ENCODE results near the gene TMEM42. TPM values are rescaled to one million over a fixed set of nuclear protein-coding genes. Genes with fewer than 3 reads are reported as not detected.

TMEM42 gene
- polyA plus RNA-seq, 1 of the 3 experiments (the other 2 are of a cell fraction): 32.8 TPM

DNA sequence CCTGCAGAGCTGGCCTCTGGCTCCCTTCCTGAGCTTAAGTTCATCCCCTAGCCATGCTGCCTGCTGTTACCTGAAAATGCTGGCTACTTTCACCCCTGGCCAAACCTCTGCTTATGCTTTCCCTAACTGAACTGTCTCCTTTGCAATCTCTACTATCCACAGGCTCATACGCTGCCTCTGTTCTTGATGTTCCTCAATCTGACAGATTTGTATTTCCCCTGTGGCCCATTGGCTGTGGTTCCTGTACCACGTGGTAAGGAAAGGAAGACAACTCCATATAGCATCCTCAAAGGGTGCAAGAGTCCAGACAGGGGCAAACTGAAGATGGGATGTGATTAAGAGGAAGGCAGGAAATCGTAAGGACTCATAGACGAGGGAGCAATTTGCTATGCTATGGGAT lies 45.9 kb downstream of the TMEM42 start:
- H3K79me2 ChIP-seq (ENCODE audit: insufficient read depth): no peaks in the 10 kb centered on the region
- H3K4me2 ChIP-seq: no peak overlapping the region
- CTCF ChIA-PET: interaction anchor here (0.9 to 1.1 kb wide), 2 partner anchors 23 to 375 kb away, joined by 3 to 4 read pairs; no protein-coding TSS in a partner anchor
- 59% methylated on average over 4 of the region's 4 CpGs for WGBS (ENCODE audit: low lambda C conversion rate)
- no peaks in the 10 kb centered on the region for H3F3A ChIP-seq (replicated peaks; ENCODE audit: insufficient read depth)
- H3K4me3 ChIP-seq (ENCODE audit: low read depth in 2 of 2, low read length in 1 of 2): no peak overlapping the region
- POLR2A ChIA-PET: no interaction called here
- no peaks in the 10 kb centered on the region for H3K36me3 ChIP-seq (replicated peaks in 1 of 2; ENCODE audit: control insufficient read depth in 1 of 2, insufficient read depth in 2 of 2, low read length in 1 of 2)
- H3K9me3 ChIP-seq: no peaks in the 10 kb centered on the region
- H3K4me1 ChIP-seq (ENCODE audit: control insufficient read depth in 1 of 2, insufficient read depth in 2 of 2, low read depth in 1 of 2, low read length in 1 of 2): peaks cover 0 to 7% of the 10 kb centered on the region in 2 experiments; a peak in 1 of 4 replicates
- no peak overlapping the region for H3K9ac ChIP-seq
- no peaks in the 10 kb centered on the region for H4K20me1 ChIP-seq (ENCODE audit: insufficient read depth)
- H3K27ac ChIP-seq (ENCODE audit: low read depth in 2 of 2, low read length in 1 of 2): no peak overlapping the region
- no peak for TF ChIP-seq NRF1 (IDR thresholded peaks at IDR 0.05; ENCODE audit: low read depth, low read length)
- TF ChIP-seq JUND (IDR thresholded peaks at IDR 0.05): no peak
- no peak for TF ChIP-seq TAF1 (IDR thresholded peaks at IDR 0.05; ENCODE audit: borderline replicate concordance, low read depth, low read length)
- H2AFZ ChIP-seq (ENCODE audit: low read depth): no peak overlapping the region
- DNase-seq: no peak
- no peaks in the 10 kb centered on the region for H3K27me3 ChIP-seq (ENCODE audit: insufficient read depth)
- no peaks in the 10 kb centered on the region for H3K9me2 ChIP-seq

DNA sequence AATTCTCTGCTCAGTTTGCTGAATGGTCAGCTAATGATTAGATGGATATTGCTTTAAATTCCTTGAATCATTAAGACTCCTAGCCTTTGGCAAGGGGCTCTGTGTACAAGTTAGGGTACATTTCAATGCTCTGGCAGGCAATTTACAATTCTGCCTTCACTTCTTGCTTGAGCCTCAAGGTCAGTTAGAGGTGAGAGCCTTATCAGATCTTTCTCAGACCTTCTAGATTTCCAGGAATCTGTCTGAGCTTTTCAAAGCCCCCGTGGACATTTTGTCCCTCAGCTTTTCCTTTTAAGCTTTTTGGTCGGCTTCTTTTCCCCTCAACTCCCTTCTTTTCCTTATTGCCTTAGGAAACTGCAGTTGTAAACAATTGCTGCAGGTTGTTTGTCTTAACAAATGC lies 47.4 kb downstream of the TMEM42 start:
- no peaks in the 10 kb centered on the region for H3K9me2 ChIP-seq
- no peak overlapping the region for H3K9ac ChIP-seq
- no peak overlapping the region for H3K27ac ChIP-seq (ENCODE audit: low read depth in 2 of 2, low read length in 1 of 2)
- no peak for DNase-seq
- H3F3A ChIP-seq (replicated peaks; ENCODE audit: insufficient read depth): no peaks in the 10 kb centered on the region
- TF ChIP-seq EP300 (IDR thresholded peaks at IDR 0.05; ENCODE audit: borderline replicate concordance in 1 of 2, low read depth in 1 of 2, low read length in 1 of 2) (no peak), USF2 (IDR thresholded peaks at IDR 0.05; ENCODE audit: borderline replicate concordance, low read depth, low read length) (no peak), CHD2 (IDR thresholded peaks at IDR 0.05; ENCODE audit: low read length, partially characterized antibody) (no peak), RAD21 (IDR thresholded peaks at IDR 0.05; ENCODE audit: low read length) (no peak), FOXM1 (IDR thresholded peaks at IDR 0.05; ENCODE audit: low read depth) (no peak), SIN3A (IDR thresholded peaks at IDR 0.05; ENCODE audit: borderline replicate concordance, low read depth, low read length) (no peak), JUND (IDR thresholded peaks at IDR 0.05) (no peak)
- no peak overlapping the region for H2AFZ ChIP-seq (ENCODE audit: low read depth)
- H3K4me2 ChIP-seq: no peak overlapping the region
- H4K20me1 ChIP-seq (ENCODE audit: insufficient read depth): no peaks in the 10 kb centered on the region
- H3K27me3 ChIP-seq (ENCODE audit: insufficient read depth): no peaks in the 10 kb centered on the region
- WGBS (ENCODE audit: low lambda C conversion rate): 5% methylated on average over 2 of the region's 2 CpGs
- POLR2A ChIA-PET: no interaction called here
- CTCF ChIA-PET: no interaction called here
- H3K9me3 ChIP-seq: no peaks in the 10 kb centered on the region
- H3K4me1 ChIP-seq (ENCODE audit: control insufficient read depth in 1 of 2, insufficient read depth in 2 of 2, low read depth in 1 of 2, low read length in 1 of 2): no peaks in the 10 kb centered on the region; a peak in 1 of 4 replicates
- H3K4me3 ChIP-seq (ENCODE audit: low read depth in 2 of 2, low read length in 1 of 2): no peak overlapping the region
- no peaks in the 10 kb centered on the region for H3K79me2 ChIP-seq (ENCODE audit: insufficient read depth)
- H3K36me3 ChIP-seq (replicated peaks in 1 of 2; ENCODE audit: control insufficient read depth in 1 of 2, insufficient read depth in 2 of 2, low read length in 1 of 2): no peaks in the 10 kb centered on the region

- no peak for DNase-seq
- 41% methylated on average over 3 of the region's 3 CpGs for WGBS (ENCODE audit: low lambda C conversion rate)
- Histone ChIP-seq H3F3A (replicated peaks; ENCODE audit: insufficient read depth) (no peaks in the 10 kb centered on the region), H3K79me2 (ENCODE audit: insufficient read depth) (no peaks in the 10 kb centered on the region), H3K9me2 (no peaks in the 10 kb centered on the region), H2AFZ (ENCODE audit: low read depth) (no peak overlapping the region), H4K20me1 (ENCODE audit: insufficient read depth) (no peaks in the 10 kb centered on the region), H3K36me3 (replicated peaks in 1 of 2; ENCODE audit: control insufficient read depth in 1 of 2, insufficient read depth in 2 of 2, low read length in 1 of 2) (no peaks in the 10 kb centered on the region), H3K4me1 (ENCODE audit: control insufficient read depth in 1 of 2, insufficient read depth in 2 of 2, low read depth in 1 of 2, low read length in 1 of 2) (peaks cover 0 to 5% of the 10 kb centered on the region in 2 experiments; a peak in 1 of 4 replicates), H3K4me3 (ENCODE audit: low read depth in 2 of 2, low read length in 1 of 2) (no peak overlapping the region), H3K9ac (no peak overlapping the region), H3K27ac (ENCODE audit: low read depth in 2 of 2, low read length in 1 of 2) (no peak overlapping the region), H3K4me2 (no peak overlapping the region), H3K27me3 (ENCODE audit: insufficient read depth) (no peaks in the 10 kb centered on the region), H3K9me3 (no peaks in the 10 kb centered on the region)
- CTCF ChIA-PET: no interaction called here
- TF ChIP-seq FOSL2 (IDR thresholded peaks at IDR 0.05; ENCODE audit: borderline replicate concordance, low read depth) (no peak), USF1 (IDR thresholded peaks at IDR 0.05; ENCODE audit: borderline replicate concordance, low read depth) (no peak), MEF2A (IDR thresholded peaks at IDR 0.05; ENCODE audit: borderline replicate concordance, low read depth) (no peak)
- POLR2A ChIA-PET: no interaction called here
Observed at GRCh38 chr3:44910693-44911092, 49.0 kb downstream of the TMEM42 start.
